Activated CD4-positive, alpha-beta T cell treated with anti-CD3 and anti-CD28 coated beads, Interleukin-2, amount 50 U/mL, for 16 hours (primary cell): ENCODE data around the gene FUOM.
A peak's percentile ranks its signal among the peaks of the same experiment; 100 is the strongest.

Experiments used
- DNase-seq: peaks from one replicate; pipeline ENCODE4 v3.0.0-alpha.2; 2020

Gene FUOM

GRCh38 chr10:133357285-133358161 is at the start of gene FUOM:
TSS of gene FUOM (minus strand) at chr10:133358019. CDS start at chr10:133358007, 12 bp downstream.
- peak; percentile 61 for DNase-seq

GRCh38 chr10:133405844-133406527 is 48.2 kb upstream of the FUOM start:
- DNase-seq: no peak

DNA sequence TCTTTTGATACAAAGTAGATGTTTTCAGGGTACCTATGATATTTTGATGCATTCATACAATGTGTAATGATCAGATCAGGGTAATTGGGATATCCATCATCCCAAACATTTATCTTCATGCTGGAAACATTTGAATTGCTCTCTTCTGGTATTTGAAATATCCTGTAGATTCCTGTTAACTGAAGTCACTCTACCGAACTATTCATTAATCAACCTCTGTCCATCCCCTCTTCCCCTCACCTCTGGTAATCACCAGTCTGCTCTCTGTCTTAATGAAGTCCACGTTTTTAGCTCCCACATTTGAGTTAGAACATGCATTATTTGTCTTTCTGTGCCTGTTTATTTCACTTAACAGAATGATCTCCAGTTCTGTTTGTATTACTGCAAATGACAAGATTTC is 47.5 kb upstream of the FUOM start:
- no peak for DNase-seq

DNA sequence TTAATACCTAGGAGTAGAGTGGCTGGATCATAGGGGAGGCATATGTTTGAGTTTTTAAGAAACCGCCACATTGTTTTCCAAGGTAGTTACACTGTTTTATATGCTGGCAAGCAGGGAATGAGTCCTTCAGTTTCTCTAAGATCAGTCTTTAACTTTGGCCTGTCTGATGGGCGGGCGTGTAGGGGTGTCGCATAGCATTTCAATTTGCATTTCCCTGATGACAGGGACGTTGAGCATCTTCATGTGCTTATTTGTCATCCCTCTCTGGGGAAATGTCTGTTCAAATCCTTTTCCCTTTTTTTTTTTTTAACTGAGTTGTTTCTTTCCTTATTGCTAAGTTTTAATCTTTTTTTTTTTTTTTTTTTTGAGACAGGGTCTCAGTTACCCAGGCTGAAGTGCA is 46.0 kb upstream of the FUOM start:
- no peak for DNase-seq

DNA sequence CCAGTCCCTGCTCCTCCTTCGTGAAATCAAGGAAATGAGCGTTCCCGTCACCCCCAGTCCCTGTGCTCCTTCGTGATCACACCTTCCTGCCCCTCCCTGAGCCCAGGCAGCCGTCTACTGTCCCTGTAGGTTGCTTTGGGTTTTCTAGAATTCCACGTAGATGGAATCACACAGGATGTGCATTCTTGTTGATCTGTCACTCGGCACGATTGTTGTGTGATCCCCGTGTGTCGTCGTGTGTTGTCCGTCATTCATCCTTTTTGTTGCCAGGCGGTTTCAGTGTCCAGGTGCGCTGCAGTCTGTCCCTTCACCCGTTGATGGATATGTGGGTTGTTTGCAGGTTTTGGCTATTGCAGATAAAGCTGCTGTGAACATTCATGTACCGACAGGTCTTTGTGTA is 45.5 kb upstream of the FUOM start:
- no peak for DNase-seq

GRCh38 chr10:133401981-133402725 is 44.3 kb upstream of the FUOM start:
- no peak for DNase-seq

DNA sequence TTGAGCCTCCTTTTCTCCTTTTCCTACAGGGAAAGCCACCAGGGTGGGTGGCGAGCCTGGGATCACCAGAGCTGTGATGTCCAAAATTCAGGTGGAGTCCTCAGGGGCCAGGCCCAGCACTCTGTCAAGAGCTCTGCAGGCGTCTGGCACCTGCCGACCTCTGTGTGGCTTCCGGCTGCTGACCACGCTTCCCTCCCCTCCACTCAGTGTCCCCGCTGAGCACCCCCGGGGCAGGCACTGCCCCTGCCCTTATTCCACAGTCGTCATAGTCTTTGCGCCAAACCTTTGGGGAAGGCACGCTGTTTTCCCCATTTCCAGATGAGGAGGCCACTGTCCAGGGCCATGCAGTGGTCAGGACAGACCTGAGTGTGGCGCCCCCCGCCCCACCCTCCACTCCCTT is 43.7 kb upstream of the FUOM start:
- no peak for DNase-seq

DNA sequence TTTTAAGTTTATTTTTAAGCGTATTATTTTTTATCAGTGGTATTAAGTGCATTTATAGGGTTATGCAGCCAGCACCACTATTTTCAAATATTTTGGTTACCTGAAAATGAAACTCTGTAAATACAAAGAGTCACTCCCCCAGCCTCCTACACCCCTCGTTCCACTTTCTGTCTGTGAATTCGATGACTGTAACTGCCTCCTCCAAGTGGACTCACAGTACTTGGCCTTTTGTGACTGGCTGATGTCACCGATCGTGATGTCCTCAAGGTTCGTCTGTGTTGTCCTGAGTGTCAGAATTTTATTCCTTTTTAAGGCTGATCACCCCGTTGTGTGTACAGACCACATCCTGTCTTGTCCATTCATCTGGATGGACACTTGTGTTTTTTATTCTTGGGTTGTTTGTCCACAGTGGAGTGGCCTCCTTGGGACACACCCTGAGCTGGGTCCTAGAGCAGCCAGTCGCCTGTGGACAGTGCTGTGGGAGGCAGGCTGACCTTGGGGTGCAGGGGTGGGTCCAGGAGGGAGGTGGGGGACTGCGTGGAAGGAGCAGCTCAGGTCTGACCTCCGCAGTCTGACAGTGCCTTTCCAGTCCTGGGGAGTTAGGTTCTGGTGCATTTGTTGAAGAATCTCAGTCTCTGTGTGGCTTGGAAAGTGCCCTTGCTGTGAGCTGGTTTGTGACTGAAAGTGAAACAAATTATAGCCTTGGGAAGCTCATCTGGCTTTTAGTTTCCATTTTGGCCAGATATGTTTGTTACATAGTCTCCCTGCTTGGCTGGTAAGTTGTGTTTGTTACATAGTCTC is 43.0 kb upstream of the FUOM start:
- DNase-seq: peak; percentile 49

DNA sequence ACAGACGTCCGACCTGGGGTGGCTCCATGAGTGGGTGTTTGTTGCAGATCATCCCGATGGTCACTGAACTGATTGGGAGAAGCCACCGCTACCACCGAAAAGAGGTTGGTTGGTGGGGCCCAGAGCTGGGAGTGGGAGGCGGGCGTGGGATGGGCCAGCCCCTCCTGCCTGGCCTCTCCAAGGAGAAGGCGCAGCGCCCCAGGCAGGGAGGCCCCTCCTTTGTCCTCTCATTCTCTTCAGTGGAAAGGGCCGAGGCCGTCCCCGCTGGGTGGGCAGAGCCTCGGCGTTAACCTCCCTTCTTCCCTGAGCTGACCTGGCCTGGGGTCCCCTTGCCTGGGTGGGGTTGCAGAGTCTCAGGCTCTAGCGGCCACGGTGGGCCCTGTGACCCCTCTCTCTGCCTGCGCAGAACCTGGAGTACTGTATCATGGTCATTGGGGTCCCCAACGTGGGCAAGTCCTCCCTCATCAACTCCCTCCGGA is 41.3 kb upstream of the FUOM start:
- DNase-seq: no peak

GRCh38 chr10:133397938-133398337 is 40.1 kb upstream of the FUOM start:
- no peak for DNase-seq

GRCh38 chr10:133396035-133396624 is 38.3 kb upstream of the FUOM start:
- no peak for DNase-seq

GRCh38 chr10:133394801-133395221 is 37.0 kb upstream of the FUOM start:
- no peak for DNase-seq

- DNase-seq: peak; percentile 97
These were observed 36.3 kb upstream of the FUOM start, which contains the start of gene MTG1 for GRCh38 chr10:133394064-133394663. TSS of gene MTG1 (plus strand) at chr10:133394157. CDS start at chr10:133394221, 64 bp downstream.

- no peak for DNase-seq
These were observed 35.7 kb upstream of the FUOM start for GRCh38 chr10:133393401-133394063.

DNA sequence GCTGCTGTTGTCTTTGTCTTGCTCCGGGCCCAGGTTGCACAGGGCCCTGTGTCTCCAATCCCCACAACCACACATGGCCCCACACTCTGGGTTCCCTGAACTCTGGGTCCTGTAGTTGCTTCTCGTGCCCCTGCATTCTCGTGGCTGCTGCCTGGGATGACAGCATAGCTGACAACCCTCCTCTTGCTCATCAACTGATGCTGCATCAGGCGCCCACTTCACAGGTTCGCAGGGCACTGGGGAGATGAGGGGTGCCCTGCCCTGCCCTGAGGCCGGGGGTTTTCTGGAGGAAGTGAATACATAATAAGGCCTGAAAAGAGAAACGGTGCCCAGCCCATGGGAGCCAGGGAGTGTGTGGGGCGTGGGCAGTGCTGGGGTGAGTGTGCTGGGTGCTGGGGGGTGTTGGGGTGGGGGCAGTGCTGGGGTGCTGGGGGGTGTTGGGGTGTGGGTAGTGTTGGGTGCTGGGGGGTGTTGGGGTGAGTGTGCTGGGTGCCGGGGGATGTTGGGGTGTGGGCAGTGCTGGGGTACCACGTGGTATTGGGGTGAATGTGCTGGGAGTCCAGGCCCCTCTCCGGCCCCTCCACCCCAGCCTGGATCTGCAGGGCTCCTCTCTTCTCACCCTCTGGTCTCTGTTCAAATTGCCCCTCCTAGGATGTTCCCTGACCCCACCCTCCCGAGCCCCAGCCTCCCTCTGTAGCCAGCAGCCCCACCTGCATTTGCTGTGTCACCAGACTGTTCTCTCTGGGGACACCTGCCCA is 34.1 kb upstream of the FUOM start:
- no peak for DNase-seq

DNA sequence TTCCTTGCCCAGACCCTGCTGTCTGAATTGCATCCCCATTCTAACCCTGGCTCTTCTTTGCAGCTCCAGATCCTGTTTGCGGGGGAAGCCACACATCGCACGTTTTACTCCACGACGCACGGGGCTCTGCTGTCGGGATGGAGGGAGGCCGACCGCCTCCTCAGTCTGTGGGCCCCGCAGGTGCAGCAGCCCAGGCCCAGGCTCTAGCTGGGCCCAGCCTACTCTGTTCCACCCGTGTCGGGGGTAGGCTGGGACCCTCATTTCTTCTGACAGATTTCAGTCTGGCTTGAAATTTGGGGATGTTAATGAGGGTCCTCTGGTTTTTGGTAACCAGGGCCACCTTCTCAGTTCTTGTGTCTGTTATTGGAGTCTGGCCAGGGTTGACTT is 33.4 kb upstream of the FUOM start:
- no peak for DNase-seq

GRCh38 chr10:133390597-133391248 is 32.9 kb upstream of the FUOM start:
- DNase-seq: no peak

DNA sequence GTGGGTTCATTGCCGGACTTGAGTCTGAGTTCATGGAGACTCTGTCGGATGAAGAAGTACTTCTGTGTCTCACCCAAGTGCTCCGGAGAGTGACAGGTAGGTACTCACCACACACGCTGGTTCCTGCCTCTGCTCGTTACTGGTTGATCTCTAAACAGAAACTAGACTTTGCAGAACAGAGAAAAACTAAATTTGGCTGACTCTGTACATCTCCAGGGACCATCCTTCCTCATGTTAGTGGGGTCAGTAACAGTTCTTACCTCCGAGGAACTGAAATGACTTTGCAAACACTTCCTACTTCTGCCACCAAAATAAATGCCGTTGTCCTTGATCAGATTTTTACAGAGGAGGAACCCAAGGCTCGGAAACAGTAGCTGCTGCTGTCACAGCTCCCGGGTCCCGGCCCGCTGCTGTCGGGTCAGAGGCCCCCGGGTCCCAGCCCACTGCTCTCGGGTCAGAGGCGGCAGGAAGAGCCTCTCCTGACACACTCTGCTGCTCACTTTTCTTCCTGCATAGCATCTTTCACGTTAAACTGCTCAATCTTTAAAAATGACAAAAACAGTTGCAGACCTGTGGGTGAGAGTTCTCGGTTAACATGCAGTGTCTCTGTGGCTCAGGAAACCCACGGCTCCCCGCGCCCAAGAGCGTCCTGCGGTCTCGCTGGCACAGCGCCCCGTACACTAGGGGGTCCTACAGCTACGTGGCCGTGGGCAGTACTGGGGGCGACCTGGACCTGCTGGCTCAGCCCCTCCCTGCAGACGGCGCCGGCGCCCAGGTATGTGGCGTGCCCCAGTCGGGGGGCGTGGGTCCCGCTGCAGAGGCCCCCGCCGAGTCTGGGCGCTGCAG is 31.4 kb upstream of the FUOM start:
- DNase-seq: peak; percentile 56
